Astrocyte of the hippocampus (primary cell): ENCODE data around the gene ATP2B2.

Source experiments
- DNase-seq: peaks from one replicate; pipeline ENCODE4 v3.0.0; 2011; ENCODE audit warnings: low read depth, low spot score

Gene ATP2B2

DNA sequence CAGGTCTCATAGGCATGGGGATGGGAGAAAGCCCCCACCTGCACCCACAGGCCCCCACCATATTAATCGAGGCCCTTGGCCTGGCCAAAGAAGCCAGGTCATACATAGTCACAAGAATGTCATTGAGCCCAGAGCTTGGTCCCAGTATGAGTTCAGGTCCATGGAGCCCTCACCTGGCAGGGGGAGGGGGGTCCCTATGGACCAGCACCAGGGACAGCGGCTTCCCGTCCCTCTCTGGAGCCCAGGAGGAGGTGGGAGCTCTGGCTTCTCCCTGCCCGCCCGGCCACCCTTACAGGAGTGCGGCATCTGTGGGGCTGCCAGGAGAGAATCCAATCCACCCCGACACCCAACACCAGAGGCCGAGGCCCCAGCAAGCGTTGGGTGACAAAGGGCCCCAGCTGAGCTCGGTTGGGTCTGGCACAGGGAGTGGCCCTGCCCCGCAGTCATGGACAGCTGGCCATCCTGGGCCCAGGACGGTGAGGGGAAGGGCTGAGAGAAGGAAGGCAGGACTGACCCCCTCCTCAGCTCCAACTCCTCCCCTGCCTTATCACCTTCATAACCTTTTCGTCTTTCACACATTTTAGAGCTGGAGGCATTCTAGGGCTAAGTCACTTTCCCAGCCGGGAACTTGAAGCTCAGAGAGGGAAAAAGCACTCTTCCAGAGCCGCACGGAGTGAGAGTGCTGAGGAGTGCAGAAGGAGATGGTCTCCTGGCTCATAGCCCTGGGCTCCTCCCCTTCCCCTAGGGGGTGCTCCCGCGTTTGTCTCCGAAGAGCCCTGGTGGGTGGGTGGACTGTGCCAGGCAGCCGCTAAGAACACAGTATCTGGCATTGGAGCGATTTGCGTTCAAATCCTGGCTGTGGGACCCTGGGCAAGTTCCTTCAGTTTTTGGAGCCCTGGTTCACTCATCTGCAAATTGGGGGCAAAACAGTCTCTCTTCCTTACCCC, 54.6 kb downstream of the ATP2B2 start:
- no peak for DNase-seq

GRCh38 chr3:10449436-10449835, 56.0 kb downstream of the ATP2B2 start:
- no peak for DNase-seq

- DNase-seq = no peak
These were observed 56.8 kb downstream of the ATP2B2 start for GRCh38 chr3:10448544-10448943.

GRCh38 chr3:10447527-10448260, 57.7 kb downstream of the ATP2B2 start:
- no peak for DNase-seq

DNA sequence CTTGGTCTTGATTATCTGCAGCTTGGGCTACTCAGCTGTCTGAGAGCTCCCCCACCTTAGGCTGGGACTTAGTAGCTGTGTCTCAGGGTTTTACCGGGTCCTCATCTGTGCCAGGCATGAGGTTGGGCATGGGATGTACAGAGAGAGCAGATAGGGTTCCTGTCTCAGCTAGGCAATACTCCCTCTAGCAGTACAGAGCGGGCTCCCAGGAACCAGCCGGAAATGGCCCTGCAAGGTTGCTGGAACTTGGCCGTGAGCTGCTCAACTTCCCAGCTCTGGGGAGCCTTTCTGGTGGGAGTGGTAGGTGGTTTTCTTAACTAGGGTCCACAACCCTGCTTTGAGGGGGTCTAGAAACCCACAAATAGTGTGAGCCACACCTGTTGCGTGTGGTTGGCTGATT, 58.3 kb downstream of the ATP2B2 start:
- no peak for DNase-seq

GRCh38 chr3:10445561-10446175, 59.7 kb downstream of the ATP2B2 start:
- peak; percentile 52 for DNase-seq

- DNase-seq = no peak
These were observed 60.9 kb downstream of the ATP2B2 start for GRCh38 chr3:10444511-10444910.

- DNase-seq = no peak
These were observed 61.3 kb downstream of the ATP2B2 start for GRCh38 chr3:10444110-10444429.

DNA sequence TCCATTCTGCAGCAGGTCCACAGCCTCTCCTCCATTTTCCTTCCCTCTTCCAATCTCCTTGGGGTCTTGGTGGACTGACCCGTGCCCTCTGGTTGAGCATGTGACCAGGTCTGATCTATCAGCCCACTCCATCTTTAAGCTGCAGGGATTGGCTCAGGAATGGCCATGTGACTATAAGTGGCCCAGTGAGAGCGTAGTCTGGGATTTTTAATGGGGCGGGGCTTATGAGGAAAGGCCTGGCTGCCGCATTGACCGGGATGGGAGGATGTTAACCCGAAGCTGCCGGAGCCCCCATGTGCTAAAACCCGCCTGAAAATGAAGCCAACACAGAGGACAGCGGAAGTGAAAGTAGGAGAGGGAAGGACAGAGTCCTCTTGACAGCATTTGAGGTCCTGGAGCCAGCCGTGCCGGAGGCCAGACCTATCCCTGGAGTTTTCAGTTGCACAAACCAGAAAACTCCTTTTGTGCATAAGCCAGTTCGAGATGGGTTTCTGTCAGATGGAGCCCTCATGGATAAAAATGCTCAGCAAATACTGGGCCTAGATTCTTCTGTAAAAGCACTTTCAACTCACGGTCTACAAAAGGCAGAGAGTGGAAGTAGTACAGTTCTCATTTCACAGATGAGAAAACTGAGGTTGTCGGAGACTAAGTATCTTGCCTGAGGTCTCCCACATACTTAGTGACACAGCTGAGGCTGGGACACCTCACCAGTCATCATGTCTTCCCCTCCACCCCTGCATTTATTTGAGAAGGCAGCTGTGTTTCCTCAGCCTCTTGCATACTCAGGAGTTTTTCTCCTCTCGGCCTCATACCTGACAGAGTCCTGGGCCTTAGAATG, 61.9 kb downstream of the ATP2B2 start:
- DNase-seq = no peak

GRCh38 chr3:10442151-10442795, 63.1 kb downstream of the ATP2B2 start:
- no peak for DNase-seq

- no peak for DNase-seq
These were observed 64.7 kb downstream of the ATP2B2 start for GRCh38 chr3:10440684-10441083.

DNA sequence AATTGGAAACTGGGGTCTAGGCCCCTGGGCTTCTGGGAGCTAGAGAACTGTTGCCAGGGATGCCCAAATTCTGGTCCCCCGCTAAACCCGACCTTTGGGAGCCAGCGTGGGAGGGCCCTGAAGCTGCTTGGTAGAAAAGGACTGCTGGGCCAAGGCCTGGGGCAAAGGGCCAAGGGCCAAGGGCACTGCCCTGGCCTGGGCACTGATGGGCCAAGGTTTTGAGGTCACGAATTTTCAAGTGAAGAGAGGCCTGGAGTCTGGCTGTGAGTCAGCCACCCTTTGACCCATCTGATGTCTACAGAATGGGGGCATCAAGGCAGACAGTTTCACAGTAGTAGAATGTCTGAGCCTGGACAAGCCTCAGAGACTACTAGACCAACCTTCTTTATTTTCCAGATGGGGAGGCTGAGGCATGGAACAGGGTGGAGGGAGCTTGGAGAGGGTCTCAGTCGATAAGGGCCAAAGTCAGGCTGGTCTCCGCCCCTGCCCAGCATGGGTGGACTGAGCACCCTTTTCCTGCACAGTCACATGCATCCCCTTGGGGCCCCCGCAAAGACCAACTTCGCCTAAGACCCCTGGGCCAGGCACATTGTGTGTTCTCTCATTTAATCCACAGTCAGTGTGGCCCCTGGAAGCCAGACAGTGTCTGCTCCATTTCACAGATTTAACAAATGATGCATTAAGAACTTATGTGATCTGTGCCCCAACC, 66.3 kb downstream of the ATP2B2 start:
- DNase-seq = no peak

- peak; percentile 61 for DNase-seq
These were observed 67.1 kb downstream of the ATP2B2 start for GRCh38 chr3:10437995-10438901.

DNA sequence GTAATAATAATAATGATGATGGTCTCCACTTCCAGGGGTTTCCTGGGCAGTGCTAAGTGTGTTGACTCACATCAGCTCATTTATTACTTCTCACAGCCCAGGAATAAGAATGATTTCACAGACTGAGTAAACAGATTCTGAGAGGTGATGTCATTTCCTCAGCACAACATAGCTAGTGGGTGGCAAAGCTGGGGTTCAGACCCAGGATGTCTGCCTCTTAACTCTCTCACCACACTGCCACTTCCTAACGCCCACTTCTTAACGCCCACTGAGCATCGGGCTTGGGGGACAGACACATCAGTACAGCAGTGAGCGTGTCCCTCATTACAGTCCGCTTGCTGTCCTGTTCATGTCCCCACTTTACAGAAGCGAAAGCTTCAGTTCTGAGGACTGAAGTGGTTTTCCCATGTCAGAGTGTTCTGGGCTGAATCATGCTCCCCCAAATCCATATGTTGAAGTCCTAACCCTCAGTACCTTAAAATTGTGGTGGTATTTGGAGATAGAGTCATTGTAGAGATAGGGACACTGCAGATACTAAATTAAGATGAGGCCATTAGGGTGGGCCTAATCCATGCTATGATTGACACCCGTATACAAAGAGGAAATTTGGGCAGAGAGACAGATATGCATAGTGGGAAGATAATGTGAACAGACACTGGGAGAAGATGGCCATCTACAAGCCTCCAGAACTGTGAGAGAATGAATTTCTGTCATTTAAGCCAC, 68.0 kb downstream of the ATP2B2 start:
- DNase-seq = peak; percentile 56

DNA sequence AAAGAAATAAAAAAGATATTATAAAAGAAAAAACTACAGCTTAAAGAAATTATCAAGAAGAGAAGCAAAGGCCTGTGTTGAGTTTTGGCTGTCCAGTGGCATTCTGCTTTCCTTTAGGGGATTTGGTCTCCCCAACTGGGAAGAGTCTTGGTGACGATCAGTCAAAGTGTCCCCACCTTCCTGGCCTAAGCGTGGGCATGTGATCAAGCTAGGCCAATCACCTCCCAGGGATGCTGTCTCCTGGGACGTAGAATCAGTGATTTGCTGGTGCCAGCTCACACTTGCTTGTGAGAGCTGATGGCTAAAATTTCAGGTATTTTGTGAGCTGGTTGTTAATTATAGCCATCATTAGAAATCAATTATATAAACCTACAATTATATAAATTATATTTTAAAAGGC, 69.5 kb downstream of the ATP2B2 start:
- DNase-seq = no peak

DNA sequence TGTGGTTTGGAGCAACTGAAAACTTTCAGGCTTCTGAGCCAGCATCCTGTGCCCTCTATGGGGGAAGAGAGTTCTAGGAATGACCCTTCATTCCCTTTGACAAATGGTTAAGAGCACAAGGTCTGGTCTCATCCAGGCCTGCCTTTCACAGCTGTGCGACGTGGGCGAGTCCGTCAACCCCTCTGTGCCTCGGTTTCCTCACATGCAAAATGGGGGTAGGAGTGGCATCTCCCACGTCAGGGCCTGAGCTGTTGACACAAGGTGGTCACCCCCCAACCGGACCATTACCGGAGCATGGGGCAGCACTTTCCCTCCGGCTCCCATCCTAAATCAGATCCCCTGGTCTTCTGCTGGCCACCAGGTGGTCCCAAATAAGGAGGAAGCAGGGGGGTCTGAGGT, 70.4 kb downstream of the ATP2B2 start:
- no peak for DNase-seq

DNA sequence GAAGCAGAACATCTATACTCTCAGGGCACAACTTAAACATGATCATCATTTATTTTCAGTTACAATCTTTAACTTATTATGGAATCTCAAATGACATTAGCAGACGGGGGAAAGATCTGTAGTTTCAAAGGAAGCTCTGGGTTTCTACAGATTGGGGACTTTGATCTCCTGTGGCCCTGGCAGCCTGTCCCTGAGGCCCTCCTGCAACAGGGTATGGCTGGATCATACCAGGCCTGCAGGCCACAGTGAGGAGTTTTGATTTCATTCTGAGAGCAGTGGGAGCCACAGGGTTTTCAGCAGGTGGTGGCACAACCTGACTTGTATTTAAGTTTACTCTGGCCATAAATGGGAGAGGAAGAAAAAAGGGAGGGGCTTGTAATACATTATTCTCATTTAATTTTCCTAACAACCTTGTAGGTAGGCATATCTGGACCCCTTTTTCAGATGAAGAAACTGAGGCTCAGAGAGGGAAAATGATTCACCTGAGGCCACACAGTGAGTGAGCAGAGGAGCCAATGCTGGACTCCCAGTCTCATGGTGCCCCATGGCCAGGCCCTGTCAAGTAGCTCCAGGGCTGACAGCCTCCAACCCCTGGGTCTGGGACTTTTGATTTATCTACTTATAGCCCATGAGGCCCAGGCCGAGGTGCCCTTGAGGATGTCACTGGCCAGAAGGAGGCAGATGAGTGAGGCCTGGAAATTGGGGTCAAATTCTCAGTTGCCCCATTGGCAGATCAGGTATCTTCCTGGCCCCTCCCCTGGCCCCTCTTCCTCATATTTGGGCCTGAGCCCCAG, 71.0 kb downstream of the ATP2B2 start:
- no peak for DNase-seq

GRCh38 chr3:10432931-10433330, 72.5 kb downstream of the ATP2B2 start:
- DNase-seq = no peak
